HG03095 (cell line): ENCODE measurements around the gene CLDN15.
"Not testable (repeated sequence)": the region's sequence is repeated elsewhere in the genome, so short reads cannot be mapped to it uniquely, and the experiment has no call there.

Experiments used
- ATAC-seq: cut with Tn5 transposase; IDR thresholded peaks from one replicate; pipeline ENCODE4 v1.9.1; 2021; ENCODE audit warnings: moderate library complexity; ENCODE audit not compliant: unreplicated experiment

The CLDN15 gene

GRCh38 chr7:101200504-101200861, 37.1 kb downstream of the CLDN15 start:
- ATAC-seq: no peak

GRCh38 chr7:101199522-101199921, 38.1 kb downstream of the CLDN15 start:
- not testable (repeated sequence) for ATAC-seq

- ATAC-seq: no peak
Measured at GRCh38 chr7:101198476-101198875, 39.1 kb downstream of the CLDN15 start.

GRCh38 chr7:101197991-101198390, 39.6 kb downstream of the CLDN15 start:
- ATAC-seq: no peak

- ATAC-seq: no peak
Measured at GRCh38 chr7:101195884-101196283, 41.7 kb downstream of the CLDN15 start.

- ATAC-seq: no peak
Measured at GRCh38 chr7:101189109-101189508, 48.5 kb downstream of the CLDN15 start.

- no peak for ATAC-seq
Measured at GRCh38 chr7:101186844-101187428, 50.7 kb downstream of the CLDN15 start.

GRCh38 chr7:101186194-101186593, 51.4 kb downstream of the CLDN15 start:
- no peak for ATAC-seq

GRCh38 chr7:101185258-101185839, 52.3 kb downstream of the CLDN15 start:
- ATAC-seq: no peak
